Activated gamma-delta T cell treated with anti-CD3 and anti-CD28 coated beads, Interleukin-2, amount 50 U/mL, for 16 hours (primary cell): Measurements from ENCODE around the gene ANKRD44.
"Not testable (repeated sequence)": the region's sequence is repeated elsewhere in the genome, so short reads cannot be mapped to it uniquely, and the experiment has no call there.

Experiments
- DNase-seq: peaks from one replicate; pipeline ENCODE4 v3.0.0-alpha.2; 2020; ENCODE audit warnings: low read depth

ANKRD44 gene

GRCh38 chr2:197028633-197029032 is 281.9 kb downstream of the ANKRD44 start:
- DNase-seq = no peak

GRCh38 chr2:197028230-197028629 is 282.4 kb downstream of the ANKRD44 start:
- no peak for DNase-seq

- DNase-seq = no peak
These were observed 286.4 kb downstream of the ANKRD44 start for GRCh38 chr2:197024206-197024605.

- DNase-seq = not testable (repeated sequence)
These were observed 289.7 kb downstream of the ANKRD44 start for GRCh38 chr2:197020921-197021320.

GRCh38 chr2:197013098-197013497 is 297.5 kb downstream of the ANKRD44 start:
- DNase-seq = no peak

GRCh38 chr2:197011801-197012641 is 298.6 kb downstream of the ANKRD44 start:
- DNase-seq = no peak

GRCh38 chr2:197011021-197011417 is 299.6 kb downstream of the ANKRD44 start:
- no peak for DNase-seq

- DNase-seq = no peak
These were observed 300.2 kb downstream of the ANKRD44 start for GRCh38 chr2:197010200-197011020.

- not testable (repeated sequence) for DNase-seq
These were observed 301.7 kb downstream of the ANKRD44 start for GRCh38 chr2:197008741-197009341.

GRCh38 chr2:197007716-197008628 is 302.6 kb downstream of the ANKRD44 start:
- no peak for DNase-seq

- DNase-seq = no peak
These were observed 308.7 kb downstream of the ANKRD44 start for GRCh38 chr2:197001921-197002320.

- no peak for DNase-seq
These were observed 314.7 kb downstream of the ANKRD44 start for GRCh38 chr2:196995757-196996314.

GRCh38 chr2:196994764-196995163 is 315.8 kb downstream of the ANKRD44 start:
- no peak for DNase-seq

GRCh38 chr2:196993617-196994016 is 317.0 kb downstream of the ANKRD44 start:
- no peak for DNase-seq

- DNase-seq = no peak
These were observed 318.1 kb downstream of the ANKRD44 start for GRCh38 chr2:196992466-196992865.

GRCh38 chr2:196990788-196991461 is 319.7 kb downstream of the ANKRD44 start:
- no peak for DNase-seq

- DNase-seq = no peak
These were observed 320.5 kb downstream of the ANKRD44 start for GRCh38 chr2:196990092-196990491.

GRCh38 chr2:196989496-196989895 is 321.1 kb downstream of the ANKRD44 start:
- no peak for DNase-seq

GRCh38 chr2:196988639-196989038 is 321.9 kb downstream of the ANKRD44 start:
- DNase-seq = no peak

GRCh38 chr2:196987649-196988364 is 322.8 kb downstream of the ANKRD44 start:
- no peak for DNase-seq
